Kidney epithelial cell (primary cell): ENCODE measurements around the gene SEC23B. TPM values are rescaled to one million over a fixed set of nuclear protein-coding genes. Genes with fewer than 3 reads are reported as not detected.

ENCODE experiments used
- DNase-seq: peaks from one replicate; pipeline ENCODE4 v3.0.0-alpha.2; 2010; ENCODE audit warnings: low read depth
- H3K27me3 ChIP-seq: 2 replicates; pipeline ENCODE4 v1.6.0; 2011; ENCODE audit warnings: low read length; ENCODE audit not compliant: control insufficient read depth, insufficient read depth
- H3K36me3 ChIP-seq: 2 replicates; pipeline ENCODE4 v1.5.1; 2011; ENCODE audit warnings: low read length; ENCODE audit not compliant: control insufficient read depth, insufficient read depth
- H3K4me3 ChIP-seq: 2 replicates; pipeline ENCODE4 v1.5.1; 2011; ENCODE audit warnings: low read depth, mild to moderate bottlenecking, control low read depth, low read length
- CTCF ChIP-seq: IDR thresholded peaks from 2 replicates; pipeline ENCODE4 v1.5.1; 2011; ENCODE audit warnings: mild to moderate bottlenecking, moderate library complexity, low read length, control low read depth, inconsistent platforms; ENCODE audit not compliant: insufficient read depth, poor library complexity, severe bottlenecking
- total RNA-seq: library from RNA; depleted of rRNA; stranded (reverse); fragments of >200 nt; gene quantifications from 2 replicates; pipeline ENCODE4 v1.2.3, GENCODE V29; 2015

SEC23B gene
- total RNA-seq, 1 donor from 2014 or later = 78.2 TPM

- DNase-seq = no peak
- TF ChIP-seq CTCF = no peak
- Histone ChIP-seq H3K4me3 (no peak overlapping the region), H3K36me3 (peaks cover 3% of the 10 kb centered on the region), H3K27me3 (no peaks in the 10 kb centered on the region)
Observed at GRCh38 chr20:18529041-18529440, 21.3 kb downstream of the SEC23B start.

- DNase-seq = no peak
- Histone ChIP-seq H3K36me3 (peaks cover 2% of the 10 kb centered on the region), H3K27me3 (no peaks in the 10 kb centered on the region), H3K4me3 (no peak overlapping the region)
- no peak for TF ChIP-seq CTCF
Observed at GRCh38 chr20:18532626-18533025, 24.9 kb downstream of the SEC23B start.

- no peak for DNase-seq
- TF ChIP-seq CTCF = no peak
- Histone ChIP-seq H3K36me3 (peaks cover 2% of the 10 kb centered on the region), H3K4me3 (no peak overlapping the region), H3K27me3 (no peaks in the 10 kb centered on the region)
Observed at GRCh38 chr20:18533491-18533890, 25.8 kb downstream of the SEC23B start.

- H3K36me3 ChIP-seq = peaks cover 2% of the 10 kb centered on the region
- TF ChIP-seq CTCF = no peak
Observed at GRCh38 chr20:18533978-18534644, 26.4 kb downstream of the SEC23B start.

GRCh38 chr20:18537651-18538050, 29.9 kb downstream of the SEC23B start:
- DNase-seq = no peak
- H3K36me3 ChIP-seq = peaks cover 2% of the 10 kb centered on the region
- TF ChIP-seq CTCF = no peak
- no peaks in the 10 kb centered on the region for H3K27me3 ChIP-seq
- no peak overlapping the region for H3K4me3 ChIP-seq

More at GRCh38 chr20:18533978-18534644, 26.4 kb downstream of the SEC23B start:
- no peaks in the 10 kb centered on the region for H3K27me3 ChIP-seq
- no peak for DNase-seq
- no peak overlapping the region for H3K4me3 ChIP-seq

- no peak overlapping the region for H3K4me3 ChIP-seq
- H3K27me3 ChIP-seq = no peaks in the 10 kb centered on the region
- TF ChIP-seq CTCF = no peak
- H3K36me3 ChIP-seq = peaks cover 4% of the 10 kb centered on the region
- DNase-seq = peak; percentile 51
Observed at GRCh38 chr20:18541741-18542140, 34.0 kb downstream of the SEC23B start.
